Stimulated activated naive CD8-positive, alpha-beta T cell treated with anti-CD3 and anti-CD28 coated beads, Interleukin-15, amount 100 ng/mL, for 72 hours (primary cell): ENCODE measurements around the gene SH3PXD2A.

ENCODE experiments used
- ATAC-seq: fragments of 150-1000 bp; cut with Tn5 transposase; 2 replicates; pipeline ENCODE4 v1.10.0; 2021; ENCODE audit warnings: mild to moderate bottlenecking, moderate library complexity
- DNase-seq, 2 donors: peaks; one replicate each; pipeline ENCODE4 v3.0.0; 2021 to 2022
- H3K27ac Mint-ChIP-seq, 2 donors: one replicate each; pipeline ENCODE4 v1.8.0; 2022; ENCODE audit warnings: mild to moderate bottlenecking in 2 of 2, mixed read lengths in 2 of 2, moderate library complexity in 2 of 2
- H3K27me3 Mint-ChIP-seq: one replicate; pipeline ENCODE4 v1.8.0; 2022; ENCODE audit warnings: mixed read lengths
- H3K4me1 Mint-ChIP-seq: one replicate; pipeline ENCODE4 v1.8.0; 2022; ENCODE audit warnings: mild to moderate bottlenecking, mixed read lengths
- H3K4me3 Mint-ChIP-seq, 2 donors: one replicate each; pipeline ENCODE4 v1.8.0; 2022; ENCODE audit warnings: mild to moderate bottlenecking in 2 of 2, mixed read lengths in 2 of 2, moderate library complexity in 1 of 2
- H3K9me3 Mint-ChIP-seq, 2 donors: one replicate each; pipeline ENCODE4 v1.8.0; 2022; ENCODE audit warnings: mixed read lengths in 2 of 2

The SH3PXD2A gene

DNA sequence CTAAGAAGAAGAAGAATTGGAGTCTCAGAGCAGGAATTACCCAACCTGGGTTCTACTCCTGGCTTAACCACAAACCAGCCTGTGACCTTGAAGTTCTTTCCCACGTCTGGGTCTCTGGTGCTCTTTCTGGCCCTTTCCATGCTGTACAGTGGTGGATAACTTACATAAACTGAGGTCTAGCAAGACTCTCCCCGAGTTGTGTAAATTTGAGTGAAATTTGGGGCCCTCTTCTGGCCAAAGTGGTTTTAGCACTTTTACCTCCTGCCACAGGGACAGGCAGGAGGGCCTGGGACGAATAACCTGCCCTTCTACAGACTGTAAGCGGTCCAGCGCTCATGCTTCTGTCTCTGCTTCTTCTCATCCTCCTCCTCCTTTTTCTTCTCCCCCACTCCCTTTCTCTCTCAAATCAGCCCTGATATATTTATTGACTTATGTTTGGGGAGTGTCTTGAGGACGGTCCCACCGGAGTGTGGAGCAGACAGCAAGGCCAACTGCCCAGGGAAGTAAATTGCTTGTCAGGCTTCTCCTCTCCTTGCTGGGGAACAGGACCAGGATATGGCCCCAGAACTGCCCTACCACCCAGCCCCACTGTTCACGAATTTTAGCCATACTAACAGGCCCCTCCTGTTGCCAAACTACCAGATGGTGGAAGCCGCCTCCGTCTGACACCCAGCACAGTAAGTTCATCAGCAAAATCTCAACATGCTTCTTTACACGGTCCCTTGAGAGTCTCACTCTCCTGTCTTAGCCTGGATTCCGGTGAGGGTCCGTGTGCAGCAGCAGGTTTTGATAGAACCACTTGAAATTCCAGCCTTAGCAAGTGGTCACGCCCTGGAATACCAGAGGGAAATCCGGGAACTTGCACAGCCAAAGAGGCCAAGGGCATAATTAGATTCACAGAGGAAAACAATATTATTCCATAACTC is 4.0 kb upstream of the SH3PXD2A start:
- Mint-ChIP-seq H3K27me3 (peaks cover 27% of the 10 kb centered on the region), H3K4me1 (peaks cover 13% of the 10 kb centered on the region), H3K27ac (no peak overlapping the region), H3K4me3 (no peak overlapping the region), H3K9me3 (peaks cover 0 to 8% of the 10 kb centered on the region in 2 donors)
- peak; percentile 78 for ATAC-seq
- DNase-seq = peak; percentile 56 to 59

DNA sequence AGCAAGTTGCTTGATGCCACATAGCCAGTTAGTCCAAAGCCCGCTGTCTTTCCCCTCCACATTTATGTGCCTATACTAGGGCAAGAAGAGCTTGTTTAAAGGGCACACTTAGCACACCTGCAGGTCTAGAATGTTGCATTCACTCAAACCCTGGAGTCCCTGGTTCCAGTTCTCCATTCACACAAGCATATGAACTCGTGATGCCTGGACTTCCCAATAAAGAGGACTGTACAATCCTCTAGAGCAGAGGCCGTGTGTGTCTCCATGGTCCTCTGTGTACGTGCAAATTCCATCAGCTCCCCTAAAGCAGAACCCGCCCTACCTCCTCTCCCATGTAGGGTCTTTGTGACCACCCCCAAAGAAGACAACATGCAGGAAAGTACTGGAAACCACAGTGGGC is 3.0 kb upstream of the SH3PXD2A start:
- no peak for DNase-seq
- peaks cover 38% of the 10 kb centered on the region for H3K27me3 Mint-ChIP-seq
- no peak overlapping the region for H3K4me3 Mint-ChIP-seq
- H3K4me1 Mint-ChIP-seq = peaks cover 19% of the 10 kb centered on the region
- H3K27ac Mint-ChIP-seq = no peak overlapping the region
- ATAC-seq = no peak
- H3K9me3 Mint-ChIP-seq = no peaks in the 10 kb centered on the region

DNA sequence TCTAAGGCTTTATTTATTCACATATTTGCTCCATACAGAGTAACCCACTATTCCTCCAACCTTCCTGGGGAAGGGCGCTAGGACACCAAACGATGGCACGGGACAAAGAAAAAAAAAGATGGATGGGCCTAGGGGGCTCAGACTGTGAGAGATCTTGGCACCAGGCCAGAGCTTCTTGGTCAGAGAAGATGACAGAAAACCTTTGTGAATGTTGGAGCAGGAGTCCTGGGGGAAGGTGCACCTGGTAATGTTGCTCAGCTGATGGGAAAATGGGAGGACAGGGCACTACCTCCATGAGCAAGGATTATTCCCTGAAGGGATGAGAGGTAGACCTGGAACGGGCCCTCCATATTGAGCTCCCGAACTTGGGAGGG is 1.4 kb upstream of the SH3PXD2A start:
- ATAC-seq (no peak), DNase-seq (no peak)
- H3K27ac Mint-ChIP-seq = no peak overlapping the region
- H3K9me3 Mint-ChIP-seq = no peaks in the 10 kb centered on the region
- peaks cover 52% of the 10 kb centered on the region for H3K27me3 Mint-ChIP-seq
- H3K4me3 Mint-ChIP-seq = no peak overlapping the region
- H3K4me1 Mint-ChIP-seq = peaks cover 19% of the 10 kb centered on the region

DNA sequence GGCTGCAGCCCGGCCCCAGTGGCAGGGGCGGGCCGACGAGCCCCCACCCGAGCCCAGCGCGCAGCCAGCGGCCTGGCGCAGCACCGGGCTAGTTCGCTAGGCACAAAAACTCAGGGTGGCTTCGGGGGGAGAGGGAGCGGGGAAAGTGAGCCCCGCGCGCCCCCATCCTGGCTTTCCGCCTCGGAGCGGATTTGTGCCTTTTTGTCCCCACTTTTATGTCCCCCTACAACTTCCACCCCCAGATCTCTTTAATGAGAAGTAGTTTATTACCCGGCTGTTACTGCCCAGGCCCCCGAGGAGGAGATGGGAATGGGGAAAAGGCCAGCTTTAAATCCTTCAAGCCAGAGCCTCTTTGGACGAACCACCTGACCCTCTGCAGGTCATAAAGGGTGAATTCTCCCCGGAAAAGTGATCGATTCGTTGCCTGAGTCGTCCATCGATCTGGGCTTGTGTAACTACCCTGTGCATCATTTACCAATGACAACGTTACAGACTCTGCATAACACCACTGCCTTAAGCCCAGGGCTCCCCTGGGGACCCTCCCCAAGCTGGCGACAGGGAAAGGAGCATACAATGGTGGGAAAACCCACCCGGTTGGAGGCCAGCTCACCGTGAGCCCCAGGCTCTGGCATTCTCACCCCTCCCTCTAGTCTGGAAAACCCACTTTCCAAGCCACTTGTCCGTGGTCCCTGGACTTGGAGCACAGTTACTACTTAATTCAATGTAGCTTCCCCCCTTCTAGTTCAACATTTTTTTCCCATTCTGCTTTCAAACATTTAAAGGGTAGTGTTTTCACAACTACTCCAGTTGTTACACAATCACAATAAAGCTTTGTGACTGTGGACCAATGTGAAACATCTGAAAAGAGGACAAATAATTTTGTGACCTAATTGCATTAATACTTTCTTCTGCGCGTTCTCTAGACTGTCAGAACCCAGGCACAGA is 748 bp upstream of the SH3PXD2A start:
- H3K9me3 Mint-ChIP-seq = no peaks in the 10 kb centered on the region
- peak overlapping the region; percentile 50 to 55 for H3K4me3 Mint-ChIP-seq
- DNase-seq = no peak
- H3K27ac Mint-ChIP-seq = peak overlapping the region in 1 of 2 donors; percentile 27
- peaks cover 52% of the 10 kb centered on the region for H3K27me3 Mint-ChIP-seq
- H3K4me1 Mint-ChIP-seq = peaks cover 19% of the 10 kb centered on the region
- ATAC-seq = peak; percentile 24

DNA sequence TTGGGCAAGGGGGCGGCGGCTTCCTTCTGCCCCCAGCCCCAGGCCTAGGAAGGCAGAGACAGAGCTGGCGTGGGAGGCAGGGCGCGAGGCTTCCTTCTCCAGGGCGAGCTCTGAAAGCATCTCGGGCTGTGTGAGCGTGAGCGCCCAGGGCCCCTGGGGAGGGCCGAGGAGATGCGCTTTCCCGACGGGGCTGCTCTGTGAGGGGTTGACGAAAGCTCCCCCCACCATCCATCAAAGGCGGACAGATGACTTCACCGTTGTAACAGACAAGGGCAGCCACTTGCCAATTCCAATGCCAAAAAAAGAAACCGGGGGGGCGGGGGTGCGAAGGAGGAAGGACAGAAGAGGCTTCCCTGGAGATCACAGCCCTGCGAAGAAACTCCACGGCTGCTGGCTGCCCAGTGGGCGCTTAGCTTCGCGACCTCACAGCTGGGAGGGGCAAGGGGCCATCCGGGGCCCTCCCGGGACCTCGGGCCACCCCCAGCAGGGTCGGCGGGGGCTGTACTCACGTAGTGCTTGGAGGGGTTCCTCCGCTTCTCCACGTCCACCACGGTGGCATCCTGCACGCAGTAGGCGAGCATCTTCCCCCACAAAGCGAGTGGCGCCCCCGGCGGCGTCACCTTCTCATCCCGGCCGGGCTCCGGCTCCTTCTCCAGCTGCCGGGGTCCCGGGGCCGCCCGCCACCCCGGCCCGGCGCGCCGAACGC is 537 bp downstream of the SH3PXD2A start:
- DNase-seq (peak; percentile 17 to 20), ATAC-seq (peak; percentile 55)
- Mint-ChIP-seq H3K27ac (peak overlapping the region; percentile 59 to 80), H3K4me3 (peak overlapping the region; percentile 79 to 87), H3K27me3 (peaks cover 61% of the 10 kb centered on the region), H3K9me3 (no peaks in the 10 kb centered on the region), H3K4me1 (peaks cover 19% of the 10 kb centered on the region)

DNA sequence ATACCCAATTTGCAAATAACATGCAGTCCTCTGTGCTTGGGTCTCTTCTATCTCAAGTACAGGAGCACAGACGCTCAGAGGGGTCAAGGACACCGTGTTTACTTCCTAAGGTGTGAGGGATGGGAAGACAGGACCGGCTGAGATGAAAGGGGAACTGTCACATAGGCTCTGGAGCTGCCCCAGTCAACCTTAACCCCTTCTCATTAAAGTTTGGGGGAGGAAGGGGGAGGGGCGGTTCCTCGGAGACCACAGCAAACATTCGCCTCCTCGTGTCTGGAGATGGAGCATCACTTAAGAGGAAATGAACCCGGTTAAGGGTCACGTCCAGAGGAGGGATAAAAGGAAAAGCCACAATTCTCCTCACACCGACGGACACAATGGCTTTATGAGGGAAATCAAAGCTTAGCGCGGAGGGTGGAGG is 1.1 kb downstream of the SH3PXD2A start:
- ATAC-seq (no peak), DNase-seq (no peak)
- peaks cover 67% of the 10 kb centered on the region for H3K27me3 Mint-ChIP-seq
- no peaks in the 10 kb centered on the region for H3K9me3 Mint-ChIP-seq
- peak overlapping the region; percentile 79 to 87 for H3K4me3 Mint-ChIP-seq
- peak overlapping the region in 1 of 2 donors; percentile 80 for H3K27ac Mint-ChIP-seq
- H3K4me1 Mint-ChIP-seq = peaks cover 19% of the 10 kb centered on the region

DNA sequence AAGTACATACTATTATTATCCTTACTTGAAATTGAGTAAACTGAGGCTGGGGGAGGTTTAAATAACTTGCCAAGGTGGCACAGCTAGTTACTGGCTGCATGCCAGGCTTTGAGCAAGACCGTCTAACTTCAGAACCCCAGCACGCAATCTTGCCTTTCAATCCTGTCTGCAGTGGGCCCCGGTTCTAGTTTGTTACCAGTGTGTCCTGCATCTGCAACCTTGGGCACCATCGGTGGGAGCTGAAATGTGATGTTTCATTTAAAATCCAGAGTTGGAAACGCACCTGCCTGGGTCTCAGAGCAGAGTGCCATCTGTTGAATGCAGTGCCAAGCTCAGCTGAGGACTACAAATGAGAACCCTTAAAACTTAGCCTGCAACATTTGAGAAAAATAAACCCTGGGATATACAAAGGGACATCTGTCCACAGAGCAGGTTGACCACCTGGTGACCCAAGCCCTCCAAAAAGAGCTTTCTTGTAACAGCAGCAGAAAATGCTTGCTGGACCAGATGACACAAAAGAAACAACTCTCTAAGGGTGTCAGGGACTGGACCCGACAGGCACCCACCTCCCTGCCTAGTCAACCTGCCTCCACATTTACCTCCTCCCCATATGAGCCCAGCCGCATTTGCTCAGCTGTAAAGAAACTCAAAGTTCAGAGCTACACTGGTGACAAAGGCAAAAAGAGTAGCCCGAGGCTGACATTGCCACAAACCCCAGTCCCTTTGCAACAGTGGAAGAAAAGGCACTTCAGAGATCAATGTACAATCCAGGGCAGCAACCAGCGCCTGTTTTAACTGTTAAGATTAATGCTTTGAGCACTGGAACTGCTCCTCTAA is 1.7 kb downstream of the SH3PXD2A start:
- Mint-ChIP-seq H3K27me3 (peaks cover 70% of the 10 kb centered on the region), H3K4me3 (peak overlapping the region; percentile 79 to 87), H3K4me1 (peaks cover 21% of the 10 kb centered on the region), H3K27ac (no peak overlapping the region), H3K9me3 (no peaks in the 10 kb centered on the region)
- DNase-seq (no peak), ATAC-seq (no peak)

DNA sequence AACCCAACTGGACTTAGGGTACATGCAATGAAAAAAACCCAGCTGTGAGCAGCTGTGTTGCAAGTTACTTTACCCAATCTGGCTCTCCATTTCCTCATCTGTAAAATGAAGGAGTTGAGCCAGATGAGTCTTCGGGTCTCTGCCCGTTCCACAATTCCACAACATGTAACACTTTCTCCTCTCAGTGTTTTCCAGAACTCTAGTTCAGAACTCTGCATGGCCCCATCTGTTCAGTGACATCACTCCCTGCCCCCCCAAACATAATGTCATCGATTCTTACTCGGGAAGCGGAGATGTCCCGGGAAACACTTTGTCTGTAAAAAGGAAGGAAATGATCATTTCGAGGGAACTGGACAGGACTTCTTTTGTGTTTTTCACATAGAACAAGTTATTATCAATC is 2.5 kb downstream of the SH3PXD2A start:
- Mint-ChIP-seq H3K27ac (no peak overlapping the region), H3K4me1 (peaks cover 25% of the 10 kb centered on the region), H3K4me3 (no peak overlapping the region), H3K9me3 (no peaks in the 10 kb centered on the region), H3K27me3 (peaks cover 75% of the 10 kb centered on the region)
- no peak for DNase-seq
- no peak for ATAC-seq

DNA sequence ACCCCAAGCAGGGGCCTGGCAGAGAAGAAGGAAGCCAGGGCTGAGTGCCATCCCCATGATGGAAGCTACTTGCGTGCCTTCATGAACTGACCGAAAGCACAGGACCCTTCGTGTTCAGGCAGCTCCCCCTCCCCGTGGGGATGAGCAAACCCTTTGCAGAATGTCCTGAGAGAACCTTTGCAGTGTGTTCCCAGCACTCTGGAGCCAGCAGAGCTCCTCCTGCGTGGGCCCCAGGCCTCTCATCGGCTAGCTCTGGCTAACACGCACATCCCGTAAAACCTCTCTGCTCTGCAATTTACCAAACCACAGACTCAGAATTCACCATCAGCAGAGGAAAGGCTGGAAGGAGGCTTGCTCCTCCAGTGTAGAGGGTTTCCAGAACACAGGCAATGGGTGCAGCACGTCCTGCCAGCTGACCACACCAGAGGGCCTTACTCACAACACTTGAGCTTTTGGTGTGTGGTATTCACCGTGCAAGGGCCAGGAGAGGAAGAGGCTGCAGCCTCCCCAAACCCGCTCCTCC is 3.1 kb downstream of the SH3PXD2A start:
- DNase-seq (no peak), ATAC-seq (no peak)
- Mint-ChIP-seq H3K27me3 (peaks cover 69% of the 10 kb centered on the region), H3K4me1 (peaks cover 25% of the 10 kb centered on the region), H3K9me3 (no peaks in the 10 kb centered on the region), H3K27ac (no peak overlapping the region), H3K4me3 (no peak overlapping the region)

DNA sequence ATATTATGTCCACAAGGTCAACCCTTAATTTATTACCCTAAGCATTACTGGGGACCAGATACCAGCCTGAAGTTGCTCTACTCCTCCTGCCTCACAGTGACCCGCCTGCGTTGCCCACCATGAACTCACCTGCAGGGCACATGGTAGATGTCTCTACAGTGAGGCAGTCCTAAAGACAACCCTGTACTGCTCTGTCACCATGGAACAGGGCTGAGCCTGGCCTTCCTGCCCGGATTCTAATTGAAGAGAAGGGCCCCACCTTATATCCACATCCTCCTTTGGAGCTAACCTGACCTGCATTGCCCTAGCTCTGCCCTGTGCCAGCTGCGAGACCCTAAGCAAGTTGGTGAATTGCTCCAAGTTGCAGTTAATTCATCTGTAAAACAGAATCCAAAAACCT is 4.1 kb downstream of the SH3PXD2A start:
- no peak overlapping the region for H3K27ac Mint-ChIP-seq
- peaks cover 27% of the 10 kb centered on the region for H3K4me1 Mint-ChIP-seq
- peaks cover 59% of the 10 kb centered on the region for H3K27me3 Mint-ChIP-seq
- ATAC-seq (no peak), DNase-seq (no peak)
- no peak overlapping the region for H3K4me3 Mint-ChIP-seq
- no peaks in the 10 kb centered on the region for H3K9me3 Mint-ChIP-seq

DNA sequence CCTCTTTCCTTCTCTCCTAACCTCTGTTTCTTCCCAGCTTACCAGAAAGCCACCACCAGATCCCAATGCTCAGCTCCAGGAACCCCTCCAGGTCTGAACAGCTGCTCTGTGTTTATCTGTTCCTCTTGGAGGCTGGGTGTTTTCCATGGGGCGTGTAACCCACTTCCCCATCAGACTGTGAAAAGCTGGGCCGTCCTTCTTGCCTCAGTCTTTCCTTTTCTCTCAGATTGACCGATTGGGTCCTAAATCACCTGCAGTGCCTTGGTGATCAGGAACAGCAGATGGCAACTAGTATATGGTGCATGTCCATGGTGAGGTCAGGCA is 4.8 kb downstream of the SH3PXD2A start:
- Mint-ChIP-seq H3K27me3 (peaks cover 54% of the 10 kb centered on the region), H3K9me3 (no peaks in the 10 kb centered on the region), H3K4me3 (no peak overlapping the region), H3K4me1 (peaks cover 29% of the 10 kb centered on the region), H3K27ac (no peak overlapping the region)
- no peak for DNase-seq
- ATAC-seq = no peak

DNA sequence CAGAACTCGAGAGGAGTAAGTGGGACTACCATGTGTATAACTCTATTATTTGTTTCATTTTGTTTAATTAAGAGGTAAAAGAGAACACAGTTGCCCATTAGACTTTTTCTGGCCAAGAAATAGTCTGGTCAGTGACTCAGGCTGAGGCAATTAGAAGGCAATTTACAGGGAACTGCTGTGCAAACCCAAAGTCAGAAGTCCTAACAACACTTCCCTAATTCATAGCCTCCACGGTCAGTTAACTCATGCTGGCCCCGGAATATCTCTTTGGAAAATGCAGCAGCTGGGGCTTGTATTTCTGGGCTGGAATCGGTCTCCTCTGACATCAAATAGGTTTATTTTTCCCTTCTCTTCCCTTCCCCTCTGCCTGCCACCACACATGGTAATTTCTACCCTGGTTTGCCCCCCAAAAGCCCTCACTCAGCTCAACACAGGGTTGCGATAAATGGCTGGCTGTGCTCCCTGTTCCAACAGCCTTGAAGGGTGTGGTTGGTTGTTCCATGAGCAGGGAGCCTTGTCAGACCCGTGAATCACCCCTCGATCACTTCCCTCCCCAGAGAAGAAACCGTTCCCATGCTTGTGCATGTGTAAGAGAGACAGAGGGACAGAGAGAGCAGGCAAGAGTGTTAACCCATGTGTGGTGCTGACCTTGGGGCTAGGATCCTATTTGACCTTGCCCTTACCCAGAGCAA is 5.3 kb downstream of the SH3PXD2A start:
- H3K4me3 Mint-ChIP-seq = no peak overlapping the region
- H3K27ac Mint-ChIP-seq = peak overlapping the region in 1 of 2 donors; percentile 41
- H3K4me1 Mint-ChIP-seq = peaks cover 32% of the 10 kb centered on the region
- DNase-seq (no peak), ATAC-seq (no peak)
- peaks cover 54% of the 10 kb centered on the region for H3K27me3 Mint-ChIP-seq
- no peaks in the 10 kb centered on the region for H3K9me3 Mint-ChIP-seq

DNA sequence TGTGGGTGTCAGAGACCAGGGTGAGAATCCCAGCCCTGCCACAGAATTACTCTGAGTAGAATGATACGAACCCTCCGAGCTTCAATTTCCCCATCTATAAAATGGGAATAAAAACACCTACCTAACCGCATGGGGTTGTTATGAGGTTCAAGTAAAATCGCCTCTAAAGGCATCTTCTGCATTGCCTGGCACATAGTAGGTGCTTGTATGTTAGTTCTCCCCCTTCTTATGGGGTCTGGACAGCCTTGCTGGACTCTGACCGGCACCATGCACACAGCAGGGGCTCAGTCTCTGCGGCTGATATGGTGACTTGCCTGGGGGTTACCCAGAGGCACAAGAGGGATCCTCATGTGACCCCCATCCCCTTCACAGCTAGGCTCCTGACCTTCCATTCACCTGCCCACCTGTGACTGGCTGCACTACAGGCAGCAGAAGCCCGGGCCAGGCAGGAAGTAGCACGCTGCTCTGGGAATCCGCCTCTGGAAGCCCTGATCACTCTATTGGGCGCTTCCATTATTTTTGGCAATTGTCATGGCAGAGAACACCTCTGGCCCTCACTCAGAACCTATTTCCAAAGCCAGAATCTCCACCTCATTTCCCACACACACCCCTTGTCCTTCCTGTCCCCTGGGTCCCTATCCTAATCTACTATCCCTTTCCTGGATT is 6.0 kb downstream of the SH3PXD2A start:
- H3K4me3 Mint-ChIP-seq = no peak overlapping the region
- H3K9me3 Mint-ChIP-seq = no peaks in the 10 kb centered on the region
- peak overlapping the region in 1 of 2 donors; percentile 41 for H3K27ac Mint-ChIP-seq
- H3K4me1 Mint-ChIP-seq = peaks cover 26% of the 10 kb centered on the region
- DNase-seq (no peak), ATAC-seq (no peak)
- H3K27me3 Mint-ChIP-seq = peaks cover 47% of the 10 kb centered on the region
